B cell (primary cell): Measurements from ENCODE around the gene POGZ. TPM values are rescaled to one million over a fixed set of nuclear protein-coding genes. Genes with fewer than 3 reads are reported as not detected.

ENCODE experiments used
- ATAC-seq: fragments of 200-7000 bp; cut with Tn5 transposase; one replicate; pipeline ENCODE4 v1.10.0; 2021; ENCODE audit warnings: low read depth, mild to moderate bottlenecking, moderate number of reproducible peaks, moderate library complexity
- CTCF ChIA-PET: fragments of 350-600 bp; sonication (Branson Sonifier 250); formaldehyde crosslinking; loops from one replicate; lab custom pipeline; 2021; ENCODE audit warnings: antibody characterized with exemption, inconsistent platforms; lab: Charles Lee
- POLR2A ChIA-PET: fragments of 350-600 bp; sonication (Branson Sonifier 250); formaldehyde crosslinking; loops from one replicate; lab custom pipeline; 2021; ENCODE audit warnings: antibody characterized with exemption; lab: Charles Lee
- DNase-seq: peaks from one replicate; pipeline ENCODE4 v3.0.0; 2013
- H2AFZ ChIP-seq: 2 replicates; pipeline ENCODE4 v1.6.1; 2012; ENCODE audit warnings: mild to moderate bottlenecking, low read depth, low read length; ENCODE audit not compliant: insufficient read depth, poor library complexity, severe bottlenecking
- H3K27ac ChIP-seq, 2 donors: 1 replicate in 1 of 2; 2 replicates in 1 of 2; pipeline ENCODE4 v1.5.1; 2012 to 2013; ENCODE audit warnings: low read length in 2 of 2, mild to moderate bottlenecking in 2 of 2, moderate library complexity in 1 of 2
- H3K27me3 ChIP-seq, 4 experiments: fragments of 200-600 bp in 1 of 4; sonication (generic) in 1 of 4; replicated peaks in 1 of 4; 1 replicate in 2 of 4; 2 replicates in 2 of 4; pipeline versions ENCODE4 v1.6.1 to v1.7.0; 2013 to 2016; ENCODE audit warnings: low read length in 3 of 4, mild to moderate bottlenecking in 2 of 4, mixed read lengths in 1 of 4, moderate library complexity in 1 of 4; ENCODE audit not compliant: insufficient read depth in 4 of 4, control insufficient read depth in 3 of 4; ENCODE audit errors: control extremely low read depth in 1 of 4
- H3K36me3 ChIP-seq, 2 experiments: replicated peaks in 1 of 2; 1 replicate in 1 of 2; 2 replicates in 1 of 2; pipeline versions ENCODE4 v1.6.1 to v1.7.1; 2013; ENCODE audit warnings: low read length in 1 of 2; ENCODE audit not compliant: insufficient read depth in 2 of 2, control insufficient read depth in 1 of 2; ENCODE audit errors: control extremely low read depth in 1 of 2, extremely low read depth in 1 of 2
- H3K4me1 ChIP-seq, 2 donors: fragments of 200-600 bp in 1 of 2; sonication (generic) in 1 of 2; 1 replicate in 1 of 2; 2 replicates in 1 of 2; pipeline versions ENCODE4 v1.5.1 to v1.6.1; 2013 to 2017; ENCODE audit warnings: low read length in 2 of 2; ENCODE audit not compliant: control insufficient read depth in 2 of 2, insufficient read depth in 2 of 2
- H3K4me2 ChIP-seq: replicated peaks from 2 replicates; pipeline ENCODE3; 2012; ENCODE audit warnings: mild to moderate bottlenecking, low read depth, low read length; ENCODE audit not compliant: poor library complexity, severe bottlenecking
- H3K4me3 ChIP-seq, 5 experiments: fragments of 200-600 bp in 1 of 5; sonication (generic) in 1 of 5; 1 replicate in 3 of 5; 2 replicates in 2 of 5; pipeline versions ENCODE4 v1.5.1 to v1.7.0; 2011 to 2016; ENCODE audit warnings: low read length in 4 of 5, mild to moderate bottlenecking in 4 of 5, low read depth in 2 of 5, control low read depth in 1 of 5, moderate library complexity in 1 of 5; ENCODE audit not compliant: insufficient read depth in 1 of 5; ENCODE audit errors: control extremely low read depth in 1 of 5, extremely low read depth in 1 of 5
- H3K79me2 ChIP-seq: fragments of 200-600 bp; sonication (generic); one replicate; pipeline ENCODE4 v1.6.0; 2016; ENCODE audit warnings: low read length; ENCODE audit not compliant: control insufficient read depth, insufficient read depth
- H3K9ac ChIP-seq: fragments of 200-600 bp; sonication (generic); 2 replicates; pipeline ENCODE4 v1.6.1; 2017; ENCODE audit warnings: mild to moderate bottlenecking, low read length, moderate library complexity
- H3K9me3 ChIP-seq, 3 donors: one replicate each; pipeline versions ENCODE4 v1.6.1 to v1.7.1; 2013; ENCODE audit warnings: low read length in 2 of 3; ENCODE audit not compliant: control insufficient read depth in 2 of 3, insufficient read depth in 1 of 3; ENCODE audit errors: control extremely low read depth in 1 of 3
- H4K20me1 ChIP-seq: 2 replicates; pipeline ENCODE4 v1.6.0; 2012; ENCODE audit warnings: mild to moderate bottlenecking, low read length; ENCODE audit not compliant: insufficient read depth, control insufficient read depth, poor library complexity, severe bottlenecking
- H3K27ac Mint-ChIP-seq: one replicate; pipeline ENCODE4 v1.8.0; 2021; ENCODE audit warnings: mixed read lengths
- H3K27me3 Mint-ChIP-seq: one replicate; pipeline ENCODE4 v1.8.0; 2021; ENCODE audit warnings: mixed read lengths
- H3K4me1 Mint-ChIP-seq: one replicate; pipeline ENCODE4 v1.8.0; 2021; ENCODE audit warnings: mixed read lengths
- H3K4me3 Mint-ChIP-seq: one replicate; pipeline ENCODE4 v1.8.0; 2021; ENCODE audit warnings: mixed read lengths
- H3K9me3 Mint-ChIP-seq: one replicate; pipeline ENCODE4 v1.8.0; 2022; ENCODE audit warnings: mixed read lengths; ENCODE audit not compliant: insufficient read depth
- CTCF ChIP-seq: fragments of 200-600 bp; IDR thresholded peaks from one replicate; pipeline ENCODE4 v1.8.0; 2022; ENCODE audit warnings: antibody characterized with exemption, mild to moderate bottlenecking
- EZH2 ChIP-seq: IDR thresholded peaks from 2 replicates; pipeline ENCODE4 v1.6.1; 2012; ENCODE audit warnings: borderline replicate concordance, low read depth, mild to moderate bottlenecking, moderate library complexity, low read length; ENCODE audit not compliant: insufficient read depth, poor library complexity, severe bottlenecking
- WGBS: methylation state at CpG from one replicate; pipeline ENCODE4 v1.1.5; 2013; ENCODE audit warnings: missing lambda C conversion rate; ENCODE audit not compliant: insufficient coverage; 5-methylcytosine and 5-hydroxymethylcytosine counted together
- intact Hi-C: fragments of 100-400 bp; cut with micrococcal nuclease; formaldehyde crosslinking; loops from one replicate; pipeline ENCODE4 v1.10.0; 2022
- polyA plus RNA-seq: library from polyadenylated mRNA; depleted of rRNA; stranded (reverse); fragments of >200 nt; gene quantifications from 2 replicates; pipeline ENCODE4 v1.2.3, GENCODE V29; 2012
- total RNA-seq, 2 donors: library from RNA; stranded (reverse); fragments of 120-200 nt in 1 of 2; gene quantifications; 1 replicate in 1 of 2; 2 replicates in 1 of 2; pipeline versions ENCODE4 v1.2.3 to v1.2.4, GENCODE V29; 2013 to 2022

Gene POGZ
- total and polyA plus RNA-seq, 2 donors (not counting 1 experiment from before 2014, with no cell fraction given): 50.2 to 194 TPM

- H3K9me3 ChIP-seq: no peaks in the 10 kb centered on the region
- ChIA-PET POLR2A (no interaction called here), CTCF (interaction anchor here (0.5 to 1.0 kb wide), 2 partner anchors 307 to 328 kb away, joined by 3 read pairs; no protein-coding TSS in a partner anchor)
- Mint-ChIP-seq H3K27ac (no peak overlapping the region), H3K4me3 (no peak overlapping the region), H3K4me1 (no peaks in the 10 kb centered on the region), H3K27me3 (no peaks in the 10 kb centered on the region), H3K9me3 (no peaks in the 10 kb centered on the region)
- H3K4me3 ChIP-seq: no peak overlapping the region
- H3K27ac ChIP-seq: no peak overlapping the region
- H2AFZ ChIP-seq: no peak overlapping the region
- H3K36me3 ChIP-seq: peaks cover 0 to 69% of the 10 kb centered on the region in 2 experiments
- DNase-seq (no peak), ATAC-seq (no peak)
- no peaks in the 10 kb centered on the region for H3K27me3 ChIP-seq
- peaks cover 35% of the 10 kb centered on the region for H3K79me2 ChIP-seq
- no peak overlapping the region for H3K4me2 ChIP-seq
- TF ChIP-seq CTCF: no peak
- TF ChIP-seq EZH2: no peak
- H4K20me1 ChIP-seq: peaks cover 34% of the 10 kb centered on the region
- 100% methylated on average over 6 of the region's 7 CpGs for WGBS
- H3K9ac ChIP-seq: no peak overlapping the region
- H3K4me1 ChIP-seq: no peaks in the 10 kb centered on the region
- intact Hi-C loops: no loop called here
Observed at GRCh38 chr1:151428068-151428467, 31.2 kb downstream of the POGZ start.

DNA sequence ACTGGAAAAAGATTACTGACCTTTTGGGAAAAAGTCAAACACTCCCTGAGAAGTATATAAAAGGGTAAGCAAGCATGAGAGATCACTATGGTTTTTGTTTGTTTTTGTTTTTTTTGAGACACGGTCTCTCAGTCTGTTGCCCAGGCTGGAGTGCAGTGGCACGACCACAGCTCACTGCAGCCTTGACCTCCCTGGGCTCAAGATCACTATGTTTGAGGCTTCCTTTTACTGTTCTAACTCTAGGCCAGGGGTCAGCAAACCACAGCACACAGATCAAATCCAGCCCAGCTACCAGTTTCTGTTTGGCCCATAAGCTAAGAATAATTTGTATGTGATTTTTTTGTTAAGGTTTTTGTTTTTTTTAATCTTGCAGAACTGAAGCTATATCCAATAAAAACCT lies 34.2 kb downstream of the POGZ start:
- H3K27ac Mint-ChIP-seq: no peak overlapping the region
- ATAC-seq: no peak
- ChIA-PET CTCF (interaction anchor here (1.0 kb wide), 1 partner anchor 14 kb away, joined by 3 read pairs; no protein-coding TSS in a partner anchor), POLR2A (no interaction called here)
- Histone ChIP-seq H3K4me3 (no peak overlapping the region), H2AFZ (no peak overlapping the region), H4K20me1 (peaks cover 8% of the 10 kb centered on the region), H3K79me2 (peaks cover 7% of the 10 kb centered on the region), H3K27ac (no peak overlapping the region), H3K36me3 (peaks cover 1 to 87% of the 10 kb centered on the region in 2 experiments), H3K4me1 (no peaks in the 10 kb centered on the region), H3K4me2 (no peak overlapping the region), H3K9ac (no peak overlapping the region), H3K27me3 (no peaks in the 10 kb centered on the region), H3K9me3 (no peaks in the 10 kb centered on the region)
- no peaks in the 10 kb centered on the region for H3K27me3 Mint-ChIP-seq
- no peaks in the 10 kb centered on the region for H3K4me1 Mint-ChIP-seq
- TF ChIP-seq CTCF (no peak), EZH2 (no peak)
- intact Hi-C loops: no loop called here
- no peak for DNase-seq
- H3K4me3 Mint-ChIP-seq: no peak overlapping the region
- no peaks in the 10 kb centered on the region for H3K9me3 Mint-ChIP-seq
- WGBS: 60% methylated on average over 2 of the region's 2 CpGs
